NCI-H2029 (cell line): ENCODE data around the gene SOX21.
"Not testable (repeated sequence)": the region's sequence is repeated elsewhere in the genome, so short reads cannot be mapped to it uniquely, and the experiment has no call there.

Experiments
- DNase-seq: peaks from one replicate; lab custom pipeline; 2025; lab: John Stamatoyannopoulos, UW

SOX21 gene

GRCh38 chr13:94712287-94712811 is at the start of gene SOX21:
SOX21 (minus strand) TSS chr13:94712545; CDS start chr13:94712049, 496 bp downstream.
- peak; percentile 35 for DNase-seq

DNA sequence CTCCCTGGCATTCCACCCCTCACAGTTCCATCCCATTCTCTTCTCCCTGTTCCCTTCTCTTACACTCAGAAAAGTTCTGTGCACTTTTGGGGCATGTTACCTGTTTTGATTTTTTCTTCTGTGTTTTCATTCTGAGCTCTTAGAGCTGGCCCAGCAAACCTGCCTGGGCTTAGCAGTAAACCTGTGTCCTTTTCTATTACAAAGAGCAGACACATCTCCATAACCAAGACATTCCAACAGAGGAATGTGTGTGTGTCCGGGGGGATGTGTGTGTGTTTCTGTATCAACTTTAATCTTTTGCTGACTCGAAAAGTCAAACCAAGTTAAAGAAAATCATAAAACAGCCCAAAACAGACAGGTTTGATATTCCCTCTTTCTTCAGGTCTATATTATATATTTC is 49.1 kb upstream of the SOX21 start:
- no peak for DNase-seq

- DNase-seq, result no peak
Observed at GRCh38 chr13:94759120-94759728, 46.9 kb upstream of the SOX21 start.

DNA sequence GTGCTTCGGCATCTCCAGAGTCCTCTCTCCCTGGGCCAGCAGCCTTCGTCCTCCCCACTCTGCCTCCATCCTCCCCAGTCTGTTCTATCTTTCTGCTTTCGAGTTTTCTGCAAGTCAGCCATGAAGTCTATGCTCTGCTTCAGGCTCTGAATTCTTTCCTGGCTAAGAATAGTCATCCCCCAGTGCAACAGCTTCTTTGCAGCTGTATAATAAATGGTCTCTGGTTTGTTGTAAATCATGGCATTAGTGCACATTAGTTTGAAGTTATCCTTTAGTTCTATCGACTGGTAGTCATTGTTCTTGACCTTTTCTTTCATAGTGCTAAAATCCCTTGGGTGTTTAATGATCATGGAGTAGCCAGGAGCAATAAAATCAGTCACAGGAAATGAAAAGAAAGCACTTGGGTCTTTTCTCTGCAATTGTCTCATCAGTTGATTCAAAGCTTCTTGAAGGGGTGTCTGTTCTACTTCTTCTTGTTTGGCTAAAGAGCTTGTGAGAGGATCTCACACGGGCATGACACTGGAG is 46.2 kb upstream of the SOX21 start:
- no peak for DNase-seq

- peak; percentile 28 for DNase-seq
Observed at GRCh38 chr13:94753327-94753726, 41.0 kb upstream of the SOX21 start.

GRCh38 chr13:94749162-94749561 is 36.8 kb upstream of the SOX21 start:
- DNase-seq, result no peak

DNA sequence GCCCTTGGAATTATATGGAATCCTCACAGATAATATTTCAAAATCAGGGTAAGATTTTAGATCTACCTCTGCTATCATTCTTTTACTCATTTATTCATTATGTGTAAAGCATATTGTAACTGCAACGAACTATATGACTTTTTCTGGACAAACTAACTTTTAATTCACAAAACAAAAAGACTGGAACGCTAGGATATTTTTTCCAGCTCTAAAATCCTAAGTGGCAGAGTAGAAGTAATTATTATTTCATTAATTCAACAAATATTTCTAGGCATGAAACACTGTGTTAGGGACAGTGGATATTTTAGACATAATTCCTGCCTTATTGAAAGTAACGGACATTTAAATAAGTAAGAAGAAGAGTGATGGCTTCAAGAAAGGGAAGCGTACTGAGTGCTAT is 26.9 kb upstream of the SOX21 start:
- DNase-seq, result no peak

DNA sequence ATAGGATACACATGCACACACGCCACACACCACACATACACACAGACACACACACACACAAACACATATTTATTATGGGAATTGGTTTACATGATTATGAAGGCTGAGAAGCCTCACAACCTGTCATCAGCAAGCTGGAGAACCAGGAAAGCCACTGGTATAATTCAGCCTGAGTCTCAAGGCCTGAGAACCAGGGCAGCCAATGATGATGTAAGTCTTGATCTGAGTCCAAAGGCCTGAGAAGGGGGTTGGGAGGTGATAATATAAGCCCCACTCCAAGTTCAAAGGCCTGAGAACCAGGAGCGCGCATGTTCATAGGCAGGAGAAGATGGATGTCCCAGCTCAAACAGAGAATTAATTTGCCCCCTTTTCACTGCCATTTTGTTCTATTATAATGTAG is 18.7 kb upstream of the SOX21 start:
- peak; percentile 35 for DNase-seq

GRCh38 chr13:94729941-94730340 is 17.6 kb upstream of the SOX21 start:
- not testable (repeated sequence) for DNase-seq

GRCh38 chr13:94726425-94726824 is 14.1 kb upstream of the SOX21 start:
- DNase-seq, result no peak

- no peak for DNase-seq
Observed at GRCh38 chr13:94722609-94723345, 10.4 kb upstream of the SOX21 start.

- not testable (repeated sequence) for DNase-seq
Observed at GRCh38 chr13:94718697-94719096, 6.4 kb upstream of the SOX21 start.

DNA sequence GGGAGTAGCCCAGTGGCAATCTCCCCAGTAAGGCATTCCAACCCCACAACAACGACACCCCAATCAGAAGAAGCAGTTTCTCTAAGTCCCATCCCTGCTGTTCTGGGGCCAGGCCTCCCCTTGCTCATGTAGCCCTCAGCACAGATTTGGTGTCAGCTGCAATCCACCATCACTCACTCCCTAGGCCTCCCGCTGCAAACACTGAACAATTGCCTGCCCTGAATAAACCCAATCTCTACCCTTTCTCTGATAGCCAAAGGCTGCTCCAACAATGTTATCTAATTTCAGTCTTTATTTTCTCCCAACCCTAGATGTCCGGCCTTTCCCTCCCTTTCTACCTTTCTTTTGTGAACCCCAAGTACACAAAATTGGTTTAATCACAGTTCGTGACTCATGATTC is 5.6 kb upstream of the SOX21 start:
- DNase-seq, result no peak

- no peak for DNase-seq
Observed at GRCh38 chr13:94716016-94716415, 3.7 kb upstream of the SOX21 start.

- DNase-seq, result no peak
Observed at GRCh38 chr13:94713561-94714182, 1.3 kb upstream of the SOX21 start.

GRCh38 chr13:94712812-94713560 is 641 bp upstream of the SOX21 start:
- DNase-seq, result peak; percentile 35

DNA sequence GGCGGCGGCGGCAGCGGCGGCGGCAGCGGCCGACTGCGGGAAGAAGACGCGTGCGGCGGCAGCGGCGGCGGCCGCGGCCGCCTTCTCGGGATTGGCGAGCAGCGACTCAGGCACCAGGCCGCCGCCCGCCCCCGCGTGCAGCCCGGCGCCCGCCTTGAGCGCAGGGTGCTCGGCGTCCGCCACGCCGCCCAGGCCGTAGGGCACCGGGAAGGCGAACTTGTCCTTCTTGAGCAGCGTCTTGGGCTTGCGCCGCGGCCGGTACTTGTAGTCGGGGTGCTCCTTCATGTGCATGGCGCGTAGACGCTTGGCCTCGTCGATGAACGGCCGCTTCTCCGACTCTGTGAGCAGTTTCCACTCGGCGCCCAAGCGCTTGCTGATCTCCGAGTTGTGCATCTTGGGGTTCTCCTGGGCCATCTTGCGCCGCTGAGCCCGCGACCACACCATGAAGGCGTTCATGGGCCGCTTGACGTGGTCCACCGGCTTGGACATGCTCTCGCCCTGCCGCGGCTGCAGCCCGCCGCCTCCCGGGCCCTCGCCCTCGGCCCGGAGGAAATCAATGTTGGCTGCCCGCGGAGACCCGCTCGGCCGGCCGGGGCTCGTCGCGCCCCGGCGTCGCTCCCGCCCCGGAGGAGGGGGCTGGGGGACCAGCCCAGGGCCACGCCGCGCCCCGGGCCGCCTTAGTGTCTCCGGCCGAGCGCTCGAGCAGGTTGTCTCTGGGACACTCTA is 621 bp downstream of the SOX21 start:
- DNase-seq, result no peak

- DNase-seq, result no peak
Observed at GRCh38 chr13:94710881-94711560, 1.3 kb downstream of the SOX21 start.

DNA sequence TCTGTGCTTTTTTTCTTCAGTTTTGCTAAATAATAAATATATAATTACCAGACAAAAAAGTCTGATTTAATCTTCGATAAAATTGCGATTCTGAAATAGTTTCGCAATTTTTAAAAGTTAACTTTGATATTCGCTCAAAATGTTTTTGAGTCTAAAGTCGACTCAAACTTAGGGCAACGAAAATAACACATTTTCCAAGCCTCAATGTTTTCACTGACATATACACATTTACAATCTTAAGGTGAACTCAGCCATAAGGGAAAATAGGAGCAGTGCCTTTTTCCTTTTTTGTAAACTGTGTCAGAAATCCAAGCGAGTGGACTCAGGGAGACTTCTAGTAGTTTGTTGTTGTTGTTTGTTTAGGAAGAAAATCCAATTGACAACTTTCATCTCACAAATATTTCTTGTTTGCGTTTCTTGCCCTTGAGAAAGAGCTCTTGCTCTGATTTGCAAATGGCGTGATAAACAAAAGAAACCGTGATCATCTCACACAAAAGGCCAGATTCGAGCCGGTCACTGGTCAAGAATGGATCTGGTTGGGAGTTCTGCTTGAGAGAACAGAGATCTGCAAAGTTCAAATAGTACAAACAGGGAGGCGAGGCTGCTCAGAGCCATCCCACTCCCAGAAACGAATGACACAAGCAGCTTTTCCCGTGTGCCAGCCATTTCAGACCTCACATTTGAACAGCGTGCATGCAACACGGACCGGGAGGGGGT is 2.1 kb downstream of the SOX21 start:
- no peak for DNase-seq
